Measurements from ENCODE around the gene FGA.

The FGA gene

GRCh38 chr4:154583230-154583629, 7.3 kb downstream of the FGA start:
- no peak for DNase-seq (ENCODE audit: low read depth in 2 of 2, low spot score in 1 of 2)

DNA sequence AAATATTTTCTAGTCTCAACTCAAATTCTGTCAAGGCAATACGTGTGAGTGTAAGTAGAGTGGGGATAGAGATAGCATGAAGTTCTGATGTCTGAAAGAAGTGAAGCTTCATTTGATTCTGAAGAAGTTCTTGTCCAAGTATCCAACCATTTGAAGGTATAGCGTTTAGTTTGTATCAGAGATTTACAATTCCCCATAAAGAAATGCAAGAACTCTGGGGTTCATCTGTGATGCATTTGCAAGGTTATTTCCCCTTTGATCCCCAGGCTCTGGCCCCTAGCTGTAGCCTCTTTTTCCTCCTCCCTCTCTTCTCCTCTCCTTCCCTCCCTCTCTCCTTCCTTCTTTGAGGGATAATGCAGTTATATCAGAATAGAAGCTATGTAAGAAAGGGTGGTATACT, 7.8 kb downstream of the FGA start:
- DNase-seq (ENCODE audit: low read depth in 2 of 2, low spot score in 1 of 2) = no peak

GRCh38 chr4:154579927-154580326, 10.6 kb downstream of the FGA start:
- no peak for DNase-seq (ENCODE audit: low read depth in 2 of 2, low spot score in 1 of 2)

DNA sequence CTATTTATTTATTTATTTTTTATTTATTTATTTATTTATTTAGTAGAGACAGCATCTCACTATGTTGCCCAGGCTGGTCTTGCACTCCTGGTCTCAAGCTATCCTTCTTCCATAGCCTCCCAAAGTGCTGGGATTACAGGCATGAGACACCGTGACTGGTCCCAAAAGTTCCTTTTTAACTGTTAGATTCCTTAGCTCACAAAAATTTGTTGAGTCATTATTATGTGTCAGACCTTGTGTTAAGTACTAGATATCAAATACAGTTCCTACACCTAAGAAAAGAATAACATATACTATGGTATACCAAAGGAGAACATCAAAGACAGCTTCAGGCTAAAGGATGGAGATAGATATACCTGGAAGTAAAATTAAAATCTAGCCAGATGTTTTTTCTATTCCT, 11.6 kb downstream of the FGA start:
- no peak for DNase-seq (ENCODE audit: low read depth in 2 of 2, low spot score in 1 of 2)

GRCh38 chr4:154577324-154577723, 13.2 kb downstream of the FGA start:
- DNase-seq (ENCODE audit: low read depth in 2 of 2, low spot score in 1 of 2) = no peak

DNA sequence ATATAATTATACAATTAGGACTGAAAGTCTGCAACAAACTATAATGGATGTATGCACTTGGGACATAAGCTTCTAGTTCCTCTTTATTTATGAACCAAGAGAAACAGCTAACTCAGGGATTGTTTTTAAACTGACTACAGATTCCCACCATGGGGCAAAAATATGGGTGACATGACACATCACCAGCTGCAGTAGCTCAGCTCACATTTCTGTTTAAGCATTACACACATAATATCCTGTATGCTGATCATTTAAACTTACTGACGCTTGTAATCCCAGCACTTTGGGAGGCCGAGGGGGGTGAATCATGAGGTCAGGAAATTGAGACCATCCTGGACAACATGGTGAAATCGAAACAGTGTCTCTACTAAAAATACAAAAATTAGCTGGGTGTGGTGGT, 16.2 kb downstream of the FGA start:
- DNase-seq (ENCODE audit: low read depth in 2 of 2, low spot score in 1 of 2) = no peak

GRCh38 chr4:154573190-154573870, 17.2 kb downstream of the FGA start:
- no peak for DNase-seq (ENCODE audit: low read depth in 2 of 2, low spot score in 1 of 2)

- no peak for DNase-seq (ENCODE audit: low read depth in 2 of 2, low spot score in 1 of 2)
Observed at GRCh38 chr4:154569584-154569983, 21.0 kb downstream of the FGA start.

DNA sequence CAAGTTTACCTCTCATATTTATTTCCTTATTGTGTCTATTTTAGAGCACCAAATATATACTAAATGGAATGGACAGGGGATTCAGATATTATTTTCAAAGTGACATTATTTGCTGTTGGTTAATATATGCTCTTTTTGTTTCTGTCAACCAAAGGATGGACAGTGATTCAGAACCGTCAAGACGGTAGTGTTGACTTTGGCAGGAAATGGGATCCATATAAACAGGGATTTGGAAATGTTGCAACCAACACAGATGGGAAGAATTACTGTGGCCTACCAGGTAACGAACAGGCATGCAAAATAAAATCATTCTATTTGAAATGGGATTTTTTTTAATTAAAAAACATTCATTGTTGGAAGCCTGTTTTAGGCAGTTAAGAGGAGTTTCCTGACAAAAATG, 21.5 kb downstream of the FGA start:
- no peak for DNase-seq (ENCODE audit: low read depth in 2 of 2, low spot score in 1 of 2)

- no peak for DNase-seq (ENCODE audit: low read depth in 2 of 2, low spot score in 1 of 2)
Observed at GRCh38 chr4:154566639-154567204, 23.8 kb downstream of the FGA start.

DNA sequence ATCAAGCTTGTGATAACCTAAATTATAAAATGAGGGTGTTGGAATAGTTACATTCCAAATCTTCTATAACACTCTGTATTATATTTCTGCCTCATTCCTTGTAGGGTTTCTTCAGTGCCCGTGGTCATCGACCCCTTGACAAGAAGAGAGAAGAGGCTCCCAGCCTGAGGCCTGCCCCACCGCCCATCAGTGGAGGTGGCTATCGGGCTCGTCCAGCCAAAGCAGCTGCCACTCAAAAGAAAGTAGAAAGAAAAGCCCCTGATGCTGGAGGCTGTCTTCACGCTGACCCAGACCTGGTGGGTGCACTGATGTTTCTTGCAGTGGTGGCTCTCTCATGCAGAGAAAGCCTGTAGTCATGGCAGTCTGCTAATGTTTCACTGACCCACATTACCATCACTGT, 24.8 kb downstream of the FGA start:
- DNase-seq (ENCODE audit: low read depth in 2 of 2, low spot score in 1 of 2) = no peak

DNA sequence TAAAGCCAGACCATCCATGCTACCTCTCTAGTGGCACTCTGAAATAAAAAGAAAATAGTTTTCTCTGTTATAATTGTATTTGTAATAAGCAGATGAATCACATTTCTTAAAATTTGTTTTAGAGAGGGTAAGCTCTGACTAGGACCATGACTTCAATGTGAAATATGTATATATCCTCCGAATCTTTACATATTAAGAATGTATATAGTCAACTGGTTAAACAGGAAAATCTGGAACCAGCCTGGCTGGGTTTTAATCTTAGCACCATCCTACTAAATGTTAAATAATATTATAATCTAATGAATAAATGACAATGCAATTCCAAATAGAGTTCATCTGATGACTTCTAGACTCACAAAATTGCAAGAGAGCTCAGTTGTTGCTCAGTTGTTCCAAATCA, 26.2 kb downstream of the FGA start:
- DNase-seq (ENCODE audit: low read depth in 2 of 2, low spot score in 1 of 2) = no peak

- DNase-seq (ENCODE audit: low read depth in 2 of 2, low spot score in 1 of 2) = no peak
Observed at GRCh38 chr4:154562697-154563254, 27.8 kb downstream of the FGA start, which contains the start of gene FGB. FGB (plus strand) TSS chr4:154563011; CDS start chr4:154563019, 8 bp downstream.

DNA sequence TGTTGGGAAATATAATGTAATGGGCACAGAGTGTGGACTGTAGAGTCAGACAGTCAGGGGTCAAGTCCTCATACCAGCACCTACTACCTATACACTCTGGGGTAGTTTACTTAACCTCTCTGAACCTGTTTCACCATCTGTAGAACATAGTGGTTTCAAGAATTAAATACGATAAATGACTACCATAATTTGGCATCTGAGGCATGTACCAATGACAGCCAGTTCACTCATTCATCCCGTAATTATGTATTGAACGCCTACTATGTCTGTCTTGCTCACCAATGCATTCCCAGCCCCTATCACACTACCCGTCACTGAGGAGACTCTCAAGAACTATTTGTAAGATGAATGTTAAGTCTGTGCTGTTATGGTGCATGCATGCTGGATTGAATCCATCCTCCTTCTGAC, 29.7 kb downstream of the FGA start:
- DNase-seq (ENCODE audit: low read depth in 2 of 2, low spot score in 1 of 2) = no peak

GRCh38 chr4:154560419-154560801, 30.1 kb downstream of the FGA start:
- DNase-seq (ENCODE audit: low read depth in 2 of 2, low spot score in 1 of 2) = no peak

DNA sequence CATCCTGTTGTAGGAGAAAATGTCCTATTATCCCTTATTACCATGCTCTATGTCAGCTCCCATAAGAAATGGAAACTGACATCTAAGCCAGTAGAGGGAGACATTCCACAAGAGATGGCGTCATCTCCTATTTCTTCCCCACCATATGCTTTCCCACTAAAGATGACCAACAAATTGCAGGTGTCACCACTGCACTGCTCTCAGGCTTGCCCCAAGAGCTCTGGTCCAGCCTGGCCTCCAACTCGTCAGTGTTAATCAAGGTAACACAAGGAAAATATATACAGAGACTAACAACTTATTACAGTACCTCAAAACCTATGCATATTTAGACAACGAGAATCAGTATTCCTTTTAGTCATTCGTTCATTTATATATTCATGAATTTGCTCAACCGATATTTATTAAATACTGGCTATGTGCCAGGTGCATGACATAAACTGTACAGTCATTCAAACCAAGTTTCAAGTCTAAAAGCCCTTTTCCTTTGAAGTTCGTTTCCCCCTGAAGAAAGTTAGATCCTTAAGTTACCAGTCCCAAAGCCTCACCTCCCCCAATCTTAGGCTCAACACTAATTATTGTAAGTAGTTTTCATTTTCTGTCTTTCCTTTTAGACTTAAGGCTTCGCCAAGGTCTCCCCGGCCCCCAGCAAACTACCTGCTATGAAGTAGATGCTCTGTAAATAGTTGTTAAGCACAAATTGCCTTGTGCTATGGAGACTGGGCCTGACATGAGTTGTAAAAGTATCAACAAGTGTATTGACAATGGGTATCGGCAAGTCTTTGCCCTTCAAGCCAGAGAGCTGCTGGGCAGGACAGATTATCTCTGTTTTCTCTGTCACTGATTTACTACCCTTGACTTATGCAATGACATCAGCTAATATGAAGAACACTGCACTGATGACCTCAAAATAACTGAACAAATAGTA, 30.8 kb downstream of the FGA start:
- DNase-seq (ENCODE audit: low read depth in 2 of 2, low spot score in 1 of 2) = no peak

- DNase-seq (ENCODE audit: low read depth in 2 of 2, low spot score in 1 of 2) = no peak
Observed at GRCh38 chr4:154559141-154559493, 31.4 kb downstream of the FGA start.

DNA sequence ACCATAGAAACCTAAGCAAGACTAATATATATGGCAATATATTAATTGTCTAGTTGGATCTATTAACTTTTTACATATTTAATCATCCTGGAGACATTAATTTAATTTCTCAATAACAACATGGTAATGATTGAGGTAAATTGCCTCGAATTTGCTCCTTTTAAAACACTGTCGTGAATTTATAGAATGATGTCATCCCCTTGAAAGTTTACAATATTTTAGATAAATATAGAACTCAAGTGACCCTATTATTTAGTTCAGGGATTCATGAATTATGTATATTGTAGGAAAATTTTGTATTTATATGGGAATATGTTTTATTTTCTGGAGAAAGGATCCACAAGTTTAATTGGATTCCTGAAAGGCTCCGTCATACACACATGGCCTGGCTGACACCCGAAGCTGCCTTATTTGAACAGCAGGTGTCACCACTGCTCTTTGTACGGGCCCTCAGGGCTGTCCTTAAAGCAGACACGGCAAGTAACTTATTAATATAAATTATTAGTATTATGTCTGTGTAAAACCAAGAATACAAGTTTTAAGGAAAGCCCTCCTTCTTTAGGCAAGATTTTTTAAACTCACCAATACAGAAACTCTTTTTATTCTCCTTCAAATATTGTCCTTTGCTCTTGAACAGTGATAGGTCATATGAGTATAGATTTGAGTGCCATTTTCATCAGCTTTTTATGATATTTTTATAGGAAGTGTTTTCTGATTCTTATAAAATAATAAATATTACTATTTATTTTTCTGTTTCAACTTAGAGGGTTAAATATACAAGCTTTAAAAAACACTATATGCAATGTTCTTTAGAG, 38.5 kb downstream of the FGA start:
- peak; percentile 34 to 44 for DNase-seq (ENCODE audit: low read depth in 2 of 2, low spot score in 1 of 2)

DNA sequence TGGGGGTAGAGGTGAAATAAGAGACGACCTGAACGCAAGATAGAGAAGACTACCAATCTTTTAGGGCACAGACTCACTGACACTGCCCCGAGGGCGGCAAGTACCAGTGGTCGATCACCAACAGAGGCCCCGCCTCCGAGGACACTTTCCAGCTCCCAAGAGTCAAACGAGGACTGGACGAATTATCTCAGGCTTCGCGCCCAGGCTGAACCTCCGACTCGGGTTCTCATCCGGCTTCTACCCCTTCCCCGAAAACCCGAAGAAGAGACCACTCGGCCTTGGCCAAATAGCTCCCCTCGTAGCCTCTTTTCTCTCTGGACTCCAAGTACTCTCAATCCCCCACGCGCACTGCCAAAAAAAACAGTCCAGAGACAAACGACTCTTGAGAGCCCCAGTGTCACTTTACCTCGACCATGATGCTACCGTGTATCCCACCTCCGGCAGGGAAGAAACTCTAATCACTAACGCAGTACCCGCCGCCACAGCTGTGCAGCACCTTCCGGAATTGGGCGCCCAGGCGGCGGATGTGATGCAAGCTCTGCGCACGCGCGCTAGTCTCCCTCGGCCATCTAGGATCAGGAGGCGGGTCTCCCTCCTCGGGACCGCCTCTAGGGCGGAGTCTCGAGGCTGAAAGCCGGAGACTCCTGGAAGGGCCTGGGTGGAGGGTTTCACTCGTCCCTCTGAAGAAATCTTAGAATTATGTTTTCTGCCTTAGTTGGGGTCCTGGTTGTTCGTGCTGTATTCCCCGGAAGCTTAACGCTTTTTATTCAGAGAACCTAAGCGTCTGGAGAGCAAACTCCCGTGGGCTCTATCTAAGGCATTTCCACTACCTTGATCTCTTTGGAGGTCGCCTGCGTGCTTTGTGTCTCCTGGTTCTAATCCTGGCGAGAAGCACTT, 40.4 kb downstream of the FGA start, which contains the start of gene PLRG1:
TSS of gene PLRG1 (minus strand) at position 507 of the 897 bp plus-strand sequence. CDS start at position 415, 92 bp downstream.
- DNase-seq (ENCODE audit: low read depth in 2 of 2, low spot score in 1 of 2) = peak; percentile 91 to 92

DNA sequence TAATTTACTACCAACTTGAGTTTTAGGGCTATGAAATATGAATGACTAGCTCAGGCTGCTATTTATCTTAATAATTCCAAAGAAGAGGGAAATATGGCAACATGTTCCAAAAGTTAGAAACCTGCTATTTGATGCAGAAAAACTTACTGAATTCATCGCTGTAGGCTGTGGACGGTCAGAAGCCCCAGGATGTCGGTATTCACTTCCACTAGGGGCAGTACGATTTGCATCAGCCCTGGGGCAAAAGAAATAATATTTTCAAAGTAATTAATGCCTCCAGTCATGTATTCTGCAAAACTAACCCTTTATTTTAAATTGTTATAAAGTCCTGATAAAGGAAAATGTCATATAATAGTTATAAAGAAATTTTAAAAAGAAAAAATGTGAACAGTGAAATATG, 44.9 kb downstream of the FGA start:
- no peak for DNase-seq (ENCODE audit: low read depth in 2 of 2, low spot score in 1 of 2)
